ENCODE measurements around the gene DTD2.

DNA sequence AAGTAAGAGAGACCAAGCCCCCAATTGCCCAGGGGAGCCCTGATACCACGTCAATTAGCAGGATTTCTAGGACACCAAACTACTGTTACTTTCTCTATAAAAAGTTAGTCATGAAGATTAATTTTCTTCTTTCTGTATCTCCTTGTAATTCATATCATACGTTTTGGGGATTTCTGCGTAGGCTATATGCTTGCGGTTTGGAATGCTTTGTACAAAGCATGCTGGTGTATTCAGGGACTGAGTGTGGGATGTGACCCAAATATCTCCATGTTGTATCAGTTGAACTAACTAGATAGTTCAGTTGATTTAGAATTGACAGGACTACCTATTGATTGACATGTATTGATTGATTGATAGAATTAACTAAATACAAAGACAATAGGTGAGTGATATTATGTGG is 22.9 kb upstream of the DTD2 start:
- TF ChIP-seq, protein P1, sequence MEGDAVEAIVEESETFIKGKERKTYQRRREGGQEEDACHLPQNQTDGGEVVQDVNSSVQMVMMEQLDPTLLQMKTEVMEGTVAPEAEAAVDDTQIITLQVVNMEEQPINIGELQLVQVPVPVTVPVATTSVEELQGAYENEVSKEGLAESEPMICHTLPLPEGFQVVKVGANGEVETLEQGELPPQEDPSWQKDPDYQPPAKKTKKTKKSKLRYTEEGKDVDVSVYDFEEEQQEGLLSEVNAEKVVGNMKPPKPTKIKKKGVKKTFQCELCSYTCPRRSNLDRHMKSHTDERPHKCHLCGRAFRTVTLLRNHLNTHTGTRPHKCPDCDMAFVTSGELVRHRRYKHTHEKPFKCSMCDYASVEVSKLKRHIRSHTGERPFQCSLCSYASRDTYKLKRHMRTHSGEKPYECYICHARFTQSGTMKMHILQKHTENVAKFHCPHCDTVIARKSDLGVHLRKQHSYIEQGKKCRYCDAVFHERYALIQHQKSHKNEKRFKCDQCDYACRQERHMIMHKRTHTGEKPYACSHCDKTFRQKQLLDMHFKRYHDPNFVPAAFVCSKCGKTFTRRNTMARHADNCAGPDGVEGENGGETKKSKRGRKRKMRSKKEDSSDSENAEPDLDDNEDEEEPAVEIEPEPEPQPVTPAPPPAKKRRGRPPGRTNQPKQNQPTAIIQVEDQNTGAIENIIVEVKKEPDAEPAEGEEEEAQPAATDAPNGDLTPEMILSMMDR (conservative IDR thresholded peaks at IDR 0.05 in 1 of 2, IDR thresholded peaks at IDR 0.05 in 1 of 2; ENCODE audit: low read depth in 1 of 2, low read length in 2 of 2): no peak
- no peak for TF ChIP-seq EZH2 (IDR thresholded peaks at IDR 0.05; ENCODE audit: low read length, missing control alignments)

All from fibroblast of lung (primary cell).